ENCODE measurements around the gene RELL2.
A peak's percentile ranks its signal among the peaks of the same experiment; 100 is the strongest.

RELL2 gene

GRCh38 chr5:141623186-141623585 is 13.6 kb upstream of the RELL2 start:
- peak; percentile 37 for DNase-seq

- DNase-seq = no peak
Measured at GRCh38 chr5:141623611-141624010, 13.2 kb upstream of the RELL2 start.

- no peak for DNase-seq
Measured at GRCh38 chr5:141628175-141628788, 8.5 kb upstream of the RELL2 start.

- DNase-seq = no peak
Measured at GRCh38 chr5:141630570-141631140, 6.1 kb upstream of the RELL2 start.

- no peak for DNase-seq
Measured at GRCh38 chr5:141632650-141633049, 4.1 kb upstream of the RELL2 start.

- DNase-seq = no peak
Measured at GRCh38 chr5:141633871-141634561, 2.8 kb upstream of the RELL2 start.

GRCh38 chr5:141634720-141635119 is 2.1 kb upstream of the RELL2 start:
- DNase-seq = no peak

GRCh38 chr5:141635646-141636045 is 1.2 kb upstream of the RELL2 start:
- DNase-seq = no peak

GRCh38 chr5:141636106-141636412 is 738 bp upstream of the RELL2 start:
- DNase-seq = peak; percentile 18

- DNase-seq = peak; percentile 40
Measured at GRCh38 chr5:141637123-141637766, 448 bp downstream of the RELL2 start.

- peak; percentile 59 for DNase-seq
Measured at GRCh38 chr5:141637767-141638419, 1.1 kb downstream of the RELL2 start.

GRCh38 chr5:141638771-141639170 is 2.0 kb downstream of the RELL2 start:
- DNase-seq = no peak

- DNase-seq = no peak
Measured at GRCh38 chr5:141639357-141640050, 2.7 kb downstream of the RELL2 start.

GRCh38 chr5:141640051-141640415 is 3.2 kb downstream of the RELL2 start:
- DNase-seq = no peak

- DNase-seq = no peak
Measured at GRCh38 chr5:141640698-141641097, 3.9 kb downstream of the RELL2 start.

- DNase-seq = no peak
Measured at GRCh38 chr5:141641634-141642267, 5.0 kb downstream of the RELL2 start.

- DNase-seq = no peak
Measured at GRCh38 chr5:141646026-141646425, 9.2 kb downstream of the RELL2 start.

- DNase-seq = no peak
Measured at GRCh38 chr5:141647242-141647641, 10.4 kb downstream of the RELL2 start.

GRCh38 chr5:141647851-141648250 is 11.1 kb downstream of the RELL2 start:
- no peak for DNase-seq

- no peak for DNase-seq
Measured at GRCh38 chr5:141649056-141649688, 12.4 kb downstream of the RELL2 start.

GRCh38 chr5:141649972-141650371 is 13.2 kb downstream of the RELL2 start:
- no peak for DNase-seq
